GM12878 (cell line): ENCODE data around the gene OSBP. TPM values are rescaled to one million over a fixed set of nuclear protein-coding genes. Genes with fewer than 3 reads are reported as not detected.

ENCODE experiments used
- BMI1 ChIP-seq: fragments of 450-650 bp; IDR thresholded peaks from 2 replicates; pipeline ENCODE4 v1.6.1; 2016; ENCODE audit warnings: mild to moderate bottlenecking, moderate library complexity, borderline replicate concordance
- EGR1 ChIP-seq, 2 experiments: IDR thresholded peaks; 1 replicate in 1 of 2; 2 replicates in 1 of 2; pipeline ENCODE4 v1.6.1; 2011 to 2012; ENCODE audit warnings: low read depth in 2 of 2, low read length in 2 of 2, borderline replicate concordance in 1 of 2, mild to moderate bottlenecking in 1 of 2, moderate library complexity in 1 of 2
- EZH2 ChIP-seq: IDR thresholded peaks from 2 replicates; pipeline ENCODE4 v1.6.1; 2012; ENCODE audit warnings: low read depth, mild to moderate bottlenecking, control low read depth, inconsistent platforms, low read length, borderline replicate concordance; ENCODE audit not compliant: control insufficient read depth
- FOXK2 ChIP-seq: fragments of 450-650 bp; IDR thresholded peaks from 2 replicates; pipeline ENCODE4 v1.6.1; 2017; ENCODE audit warnings: mild to moderate bottlenecking, moderate library complexity
- HDGF ChIP-seq: fragments of 450-650 bp; IDR thresholded peaks from 2 replicates; pipeline ENCODE4 v1.6.1; 2016; ENCODE audit warnings: antibody characterized with exemption
- MEF2B ChIP-seq: fragments of 450-650 bp; IDR thresholded peaks from 2 replicates; pipeline ENCODE4 v1.6.1; 2018; ENCODE audit warnings: mild to moderate bottlenecking, moderate library complexity; ENCODE audit not compliant: partially characterized antibody, poor library complexity, severe bottlenecking
- MTA2 ChIP-seq: fragments of 450-650 bp; IDR thresholded peaks from 2 replicates; pipeline ENCODE4 v1.6.1; 2016; ENCODE audit warnings: low read depth, mild to moderate bottlenecking, moderate library complexity
- MXI1 ChIP-seq: fragments of 150-350 bp; IDR thresholded peaks from 2 replicates; pipeline ENCODE4 v1.6.1; 2011; ENCODE audit warnings: low read depth, mild to moderate bottlenecking, inconsistent platforms, low read length, improper control_type of control experiment
- NFYB ChIP-seq: IDR thresholded peaks from 2 replicates; pipeline ENCODE4 v1.6.1; 2011; ENCODE audit warnings: low read depth, mild to moderate bottlenecking, low read length, improper control_type of control experiment, moderate library complexity; ENCODE audit not compliant: insufficient read depth
- NR2C2 ChIP-seq: IDR thresholded peaks from 2 replicates; pipeline ENCODE4 v1.6.1; 2011; ENCODE audit warnings: borderline replicate concordance, low read depth; ENCODE audit not compliant: control insufficient read depth, insufficient read length
- TBL1XR1 ChIP-seq: IDR thresholded peaks from 2 replicates; pipeline ENCODE4 v1.6.1; 2012; ENCODE audit warnings: low read depth, low read length, improper control_type of control experiment
- polyA plus RNA-seq, 11 experiments: library from polyadenylated mRNA; depleted of rRNA in 4 of 11; unstranded in 6 of 11; stranded (reverse) in 5 of 11; fragments of >200 nt; fragmentation: Nextera tagmentation in 4 of 11; fragmentation: Illumina TruSeq in 1 of 11; extraction: Ambion mirVana in 4 of 11; extraction: Trizol in 1 of 11; gene quantifications; 1 replicate in 1 of 11; 2 replicates in 10 of 11; pipeline versions ENCODE4 v1.2.1 to v1.2.3, GENCODE V29; 2011 to 2016; ENCODE audit warnings: inconsistent platforms in 2 of 11, missing spikeins in 2 of 11, low read depth in 1 of 11
- total RNA-seq, 4 experiments: library from RNA; depleted of rRNA in 3 of 4; stranded (reverse); fragments of >200 nt in 3 of 4; fragmentation: Illumina TruSeq in 1 of 4; extraction: Trizol in 1 of 4; gene quantifications; 2 replicates each; pipeline versions ENCODE4 v1.2.1 to v1.2.3, GENCODE V29; 2013 to 2021
- TF ChIP-seq, protein P1 (sequence below): fragments of 450-650 bp; formaldehyde crosslinking; IDR thresholded peaks from 2 replicates; pipeline ENCODE4 v1.4.0; 2022; ENCODE audit warnings: mild to moderate bottlenecking, moderate library complexity
- TF ChIP-seq, protein P2 (sequence below): fragments of 450-650 bp; formaldehyde crosslinking; IDR thresholded peaks from 2 replicates; pipeline ENCODE4 v1.4.0; 2020; ENCODE audit warnings: mild to moderate bottlenecking, moderate library complexity
- TF ChIP-seq, protein P3 (sequence below): IDR thresholded peaks from 2 replicates; pipeline ENCODE4 v1.6.1; 2011; ENCODE audit warnings: low read depth, low read length, improper control_type of control experiment, borderline replicate concordance
- TF ChIP-seq, protein P4 (sequence below): IDR thresholded peaks from 2 replicates; pipeline ENCODE4 v1.6.1; 2011; ENCODE audit warnings: mild to moderate bottlenecking, low read depth, low read length, moderate library complexity; ENCODE audit not compliant: insufficient replicate concordance

OSBP gene
- total and polyA plus RNA-seq, 10 of the 15 experiments (the other 5 are each of a cell fraction or from before 2014, with no cell fraction given) = 5.9 to 41.2 (median 21.7) TPM

DNA sequence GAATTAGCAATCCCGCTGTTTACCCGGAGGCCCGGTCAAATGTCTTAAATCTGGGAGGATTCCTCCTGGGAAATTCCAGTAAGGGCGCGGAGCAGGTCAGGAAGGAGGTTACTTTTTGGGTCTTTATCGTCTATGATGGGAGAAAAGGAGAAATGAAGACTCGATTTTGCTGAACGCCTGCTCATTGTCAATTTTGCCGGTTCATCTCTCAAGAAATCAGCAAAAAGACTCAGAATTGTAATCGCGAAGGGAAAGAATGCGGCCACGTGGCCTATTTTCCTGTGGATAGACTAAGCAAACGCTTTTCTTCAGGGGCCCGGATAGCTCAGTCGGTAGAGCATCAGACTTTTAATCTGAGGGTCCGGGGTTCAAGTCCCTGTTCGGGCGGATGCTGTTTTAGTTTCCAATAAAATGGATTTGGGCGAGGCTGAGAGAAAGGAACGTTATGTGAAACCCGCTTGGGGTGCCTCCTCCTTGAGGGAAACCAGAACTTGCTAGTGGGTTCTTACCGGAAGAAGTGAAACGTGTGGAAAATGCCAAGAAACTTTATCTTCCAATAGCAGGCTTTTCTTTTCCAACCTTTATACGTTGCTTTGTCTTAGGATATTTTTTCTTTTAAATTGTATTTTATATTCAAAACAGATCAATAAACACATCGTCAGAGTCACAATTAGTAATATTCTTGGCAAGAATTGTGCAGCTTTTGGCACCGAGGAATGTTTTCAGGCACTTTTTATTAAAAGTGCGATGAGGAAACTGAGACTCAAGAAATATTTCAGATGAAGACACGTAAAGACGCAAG lies 59.3 kb downstream of the OSBP start (continued):
- TF ChIP-seq, protein P1, sequence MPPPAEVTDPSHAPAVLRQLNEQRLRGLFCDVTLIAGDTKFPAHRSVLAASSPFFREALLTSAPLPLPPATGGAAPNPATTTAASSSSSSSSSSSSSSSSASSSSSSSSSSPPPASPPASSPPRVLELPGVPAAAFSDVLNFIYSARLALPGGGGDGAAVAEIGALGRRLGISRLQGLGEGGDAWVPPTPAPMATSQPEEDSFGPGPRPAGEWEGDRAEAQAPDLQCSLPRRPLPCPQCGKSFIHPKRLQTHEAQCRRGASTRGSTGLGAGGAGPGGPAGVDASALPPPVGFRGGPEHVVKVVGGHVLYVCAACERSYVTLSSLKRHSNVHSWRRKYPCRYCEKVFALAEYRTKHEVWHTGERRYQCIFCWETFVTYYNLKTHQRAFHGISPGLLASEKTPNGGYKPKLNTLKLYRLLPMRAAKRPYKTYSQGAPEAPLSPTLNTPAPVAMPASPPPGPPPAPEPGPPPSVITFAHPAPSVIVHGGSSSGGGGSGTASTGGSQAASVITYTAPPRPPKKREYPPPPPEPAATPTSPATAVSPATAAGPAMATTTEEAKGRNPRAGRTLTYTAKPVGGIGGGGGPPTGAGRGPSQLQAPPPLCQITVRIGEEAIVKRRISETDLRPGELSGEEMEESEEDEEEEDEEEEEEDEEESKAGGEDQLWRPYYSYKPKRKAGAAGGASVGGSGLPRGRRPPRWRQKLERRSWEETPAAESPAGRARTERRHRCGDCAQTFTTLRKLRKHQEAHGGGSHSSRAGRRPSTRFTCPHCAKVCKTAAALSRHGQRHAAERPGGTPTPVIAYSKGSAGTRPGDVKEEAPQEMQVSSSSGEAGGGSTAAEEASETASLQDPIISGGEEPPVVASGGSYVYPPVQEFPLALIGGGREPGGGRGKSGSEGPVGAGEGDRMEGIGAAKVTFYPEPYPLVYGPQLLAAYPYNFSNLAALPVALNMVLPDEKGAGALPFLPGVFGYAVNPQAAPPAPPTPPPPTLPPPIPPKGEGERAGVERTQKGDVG = no peak
- TF ChIP-seq NFYB (no peak), MEF2B (no peak), MTA2 (no peak), MXI1 (no peak), TBL1XR1 (peak; percentile 48; the same call in 1 of the 2 replicates), BMI1 (no peak), EGR1 (IDR thresholded peaks at IDR 0.05; ENCODE audit: borderline replicate concordance in 1 of 2, low read depth in 2 of 2, low read length in 2 of 2) (no peak), HDGF (no peak), FOXK2 (peak; percentile 36; the same call in 1 of the 2 replicates), EZH2 (no peak), NR2C2 (no peak)
- TF ChIP-seq, protein P2, sequence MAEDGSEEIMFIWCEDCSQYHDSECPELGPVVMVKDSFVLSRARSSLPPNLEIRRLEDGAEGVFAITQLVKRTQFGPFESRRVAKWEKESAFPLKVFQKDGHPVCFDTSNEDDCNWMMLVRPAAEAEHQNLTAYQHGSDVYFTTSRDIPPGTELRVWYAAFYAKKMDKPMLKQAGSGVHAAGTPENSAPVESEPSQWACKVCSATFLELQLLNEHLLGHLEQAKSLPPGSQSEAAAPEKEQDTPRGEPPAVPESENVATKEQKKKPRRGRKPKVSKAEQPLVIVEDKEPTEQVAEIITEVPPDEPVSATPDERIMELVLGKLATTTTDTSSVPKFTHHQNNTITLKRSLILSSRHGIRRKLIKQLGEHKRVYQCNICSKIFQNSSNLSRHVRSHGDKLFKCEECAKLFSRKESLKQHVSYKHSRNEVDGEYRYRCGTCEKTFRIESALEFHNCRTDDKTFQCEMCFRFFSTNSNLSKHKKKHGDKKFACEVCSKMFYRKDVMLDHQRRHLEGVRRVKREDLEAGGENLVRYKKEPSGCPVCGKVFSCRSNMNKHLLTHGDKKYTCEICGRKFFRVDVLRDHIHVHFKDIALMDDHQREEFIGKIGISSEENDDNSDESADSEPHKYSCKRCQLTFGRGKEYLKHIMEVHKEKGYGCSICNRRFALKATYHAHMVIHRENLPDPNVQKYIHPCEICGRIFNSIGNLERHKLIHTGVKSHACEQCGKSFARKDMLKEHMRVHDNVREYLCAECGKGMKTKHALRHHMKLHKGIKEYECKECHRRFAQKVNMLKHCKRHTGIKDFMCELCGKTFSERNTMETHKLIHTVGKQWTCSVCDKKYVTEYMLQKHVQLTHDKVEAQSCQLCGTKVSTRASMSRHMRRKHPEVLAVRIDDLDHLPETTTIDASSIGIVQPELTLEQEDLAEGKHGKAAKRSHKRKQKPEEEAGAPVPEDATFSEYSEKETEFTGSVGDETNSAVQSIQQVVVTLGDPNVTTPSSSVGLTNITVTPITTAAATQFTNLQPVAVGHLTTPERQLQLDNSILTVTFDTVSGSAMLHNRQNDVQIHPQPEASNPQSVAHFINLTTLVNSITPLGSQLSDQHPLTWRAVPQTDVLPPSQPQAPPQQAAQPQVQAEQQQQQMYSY (CRISPR knock-in tag) = no peak
- TF ChIP-seq, protein P3, sequence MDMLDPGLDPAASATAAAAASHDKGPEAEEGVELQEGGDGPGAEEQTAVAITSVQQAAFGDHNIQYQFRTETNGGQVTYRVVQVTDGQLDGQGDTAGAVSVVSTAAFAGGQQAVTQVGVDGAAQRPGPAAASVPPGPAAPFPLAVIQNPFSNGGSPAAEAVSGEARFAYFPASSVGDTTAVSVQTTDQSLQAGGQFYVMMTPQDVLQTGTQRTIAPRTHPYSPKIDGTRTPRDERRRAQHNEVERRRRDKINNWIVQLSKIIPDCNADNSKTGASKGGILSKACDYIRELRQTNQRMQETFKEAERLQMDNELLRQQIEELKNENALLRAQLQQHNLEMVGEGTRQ = peak; percentile 44; the same call in 1 of the 2 replicates
- TF ChIP-seq, protein P4, sequence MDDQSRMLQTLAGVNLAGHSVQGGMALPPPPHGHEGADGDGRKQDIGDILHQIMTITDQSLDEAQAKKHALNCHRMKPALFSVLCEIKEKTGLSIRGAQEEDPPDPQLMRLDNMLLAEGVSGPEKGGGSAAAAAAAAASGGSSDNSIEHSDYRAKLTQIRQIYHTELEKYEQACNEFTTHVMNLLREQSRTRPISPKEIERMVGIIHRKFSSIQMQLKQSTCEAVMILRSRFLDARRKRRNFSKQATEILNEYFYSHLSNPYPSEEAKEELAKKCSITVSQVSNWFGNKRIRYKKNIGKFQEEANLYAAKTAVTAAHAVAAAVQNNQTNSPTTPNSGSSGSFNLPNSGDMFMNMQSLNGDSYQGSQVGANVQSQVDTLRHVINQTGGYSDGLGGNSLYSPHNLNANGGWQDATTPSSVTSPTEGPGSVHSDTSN = no peak
